Measurements from ENCODE around the gene SIRT5.

- no peak for TF ChIP-seq CTCF (IDR thresholded peaks at IDR 0.05; ENCODE audit: insufficient read depth, low read length)
- TF ChIP-seq GABPA (IDR thresholded peaks at IDR 0.05; ENCODE audit: low read depth) = no peak
- no peak for TF ChIP-seq REST (IDR thresholded peaks at IDR 0.05; ENCODE audit: insufficient replicate concordance, low read depth)
Measured at GRCh38 chr6:13597073-13597472, 22.7 kb downstream of the SIRT5 start.

Measured in HL-60 (cell line).